ENCODE data around the gene BTBD9.

- TF ChIP-seq CTCF (IDR thresholded peaks at IDR 0.05) (no peak), POLR2A (IDR thresholded peaks at IDR 0.05) (no peak)
Measured at GRCh38 chr6:38182426-38182825, 457.3 kb downstream of the BTBD9 start.

Data from Peyer's patch (tissue), 4 donors.